SKM-1 treated with dmso at 0.1 percent for 144 hours (cell line): ENCODE results near the gene RAB33B.
"Not testable (repeated sequence)": the region's sequence is repeated elsewhere in the genome, so short reads cannot be mapped to it uniquely, and the experiment has no call there.

Experiments used
- DNase-seq: peaks from one replicate; lab custom pipeline; 2025; ENCODE audit not compliant: unreplicated experiment; lab: John Stamatoyannopoulos, UW

RAB33B gene

DNA sequence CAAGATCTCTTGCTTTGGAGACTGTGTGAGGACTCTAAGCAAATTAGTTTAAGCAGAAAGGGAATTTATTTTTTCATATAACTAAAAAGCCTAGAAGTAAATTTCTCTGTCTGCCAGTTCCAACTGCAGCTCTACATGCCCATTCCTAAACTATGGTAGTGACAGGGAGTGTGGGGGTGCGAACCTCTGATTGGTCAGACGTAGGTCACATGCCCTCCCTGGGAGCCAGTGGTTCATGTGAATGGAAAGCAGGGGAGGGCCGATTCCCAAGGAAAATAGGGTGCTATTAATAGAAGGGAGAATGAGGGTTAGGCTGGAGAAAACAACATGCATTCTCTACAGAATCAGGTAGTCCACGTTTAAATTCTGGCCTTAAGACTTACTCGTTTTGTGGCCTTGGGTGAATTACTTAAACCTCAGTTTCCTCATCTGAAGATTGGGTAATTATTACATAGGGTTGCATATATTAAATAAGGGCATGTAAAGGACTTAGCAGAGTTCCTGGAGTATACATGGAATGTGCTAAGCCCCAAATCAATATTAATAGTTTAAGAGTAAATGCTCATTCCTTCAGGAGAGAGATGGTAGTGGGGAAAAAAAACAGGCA lies 7.2 kb downstream of the RAB33B start:
- DNase-seq: no peak

DNA sequence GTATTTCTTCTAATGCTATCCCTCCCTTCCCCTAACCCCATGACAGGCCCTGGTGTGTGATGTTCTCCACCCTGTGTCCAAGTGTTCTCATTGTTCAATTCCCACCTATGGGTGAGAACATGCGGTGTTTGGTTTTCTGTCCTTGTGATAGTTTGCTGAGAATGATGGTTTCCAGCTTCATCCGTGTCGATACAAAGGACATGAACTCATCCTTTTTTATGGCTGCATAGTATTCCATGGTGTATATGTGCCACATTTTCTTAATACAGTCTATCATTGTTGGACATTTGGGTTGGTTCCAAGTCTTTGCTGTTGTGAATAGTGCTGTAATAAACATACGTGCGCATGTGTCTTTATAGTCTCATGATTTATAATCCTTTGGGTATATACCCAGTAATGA lies 10.6 kb downstream of the RAB33B start:
- DNase-seq: not testable (repeated sequence)

DNA sequence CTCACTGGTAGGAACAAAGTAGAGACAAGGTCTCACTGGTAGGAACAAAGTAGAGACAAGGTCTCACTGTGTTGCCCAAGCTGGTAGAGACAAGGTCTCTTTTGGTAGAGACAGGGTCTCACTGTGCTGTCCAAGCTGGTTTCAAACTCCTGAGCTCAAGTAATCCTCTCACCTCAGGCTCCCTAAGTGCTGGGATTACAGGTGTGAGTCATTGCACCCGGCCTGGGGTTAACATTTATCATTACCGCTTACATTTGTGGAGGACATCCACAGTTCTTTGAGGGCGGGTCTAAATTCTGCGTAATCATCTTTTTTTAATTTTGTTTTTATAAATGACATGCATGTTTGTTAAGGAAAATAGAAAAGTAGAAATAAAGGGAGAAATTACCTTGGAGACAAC lies 12.0 kb downstream of the RAB33B start:
- no peak for DNase-seq

DNA sequence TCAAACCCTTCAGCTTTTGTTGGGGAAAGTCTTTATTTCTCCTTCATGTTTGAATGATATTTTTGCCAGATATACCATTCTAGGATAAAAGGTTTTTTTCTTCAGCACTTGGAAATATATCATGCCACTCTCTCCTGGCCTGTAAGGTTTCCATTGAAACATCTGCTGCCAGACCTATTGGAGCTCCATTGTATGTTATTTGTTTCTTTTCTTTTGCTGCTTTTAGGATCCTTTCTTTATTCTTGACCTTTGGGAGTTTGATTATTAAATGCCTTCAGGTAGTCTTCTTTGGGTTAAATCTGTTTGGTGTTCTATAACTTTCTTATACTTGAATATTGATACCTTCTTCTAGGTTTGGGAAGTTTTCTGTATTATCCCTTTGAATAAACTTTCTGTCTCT lies 14.8 kb downstream of the RAB33B start:
- not testable (repeated sequence) for DNase-seq

DNA sequence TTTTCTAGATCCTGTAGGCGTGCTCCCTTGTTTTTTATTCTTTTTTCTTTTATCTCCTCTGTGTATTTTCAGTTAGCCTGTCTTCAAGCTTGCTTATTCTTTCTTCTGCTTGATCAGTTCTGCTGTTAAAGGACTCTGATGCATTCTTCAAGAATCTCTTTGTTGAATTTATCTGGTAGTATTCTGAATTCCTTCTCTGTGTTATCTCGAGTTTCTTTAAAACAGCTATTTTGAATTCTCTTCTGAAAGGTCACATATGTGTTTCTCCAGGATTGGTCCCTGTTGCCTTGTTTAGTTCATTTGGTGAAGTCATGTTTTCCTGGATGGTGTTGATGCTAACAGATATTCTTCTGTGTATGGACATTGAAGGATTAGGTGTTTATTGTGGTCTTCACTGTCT lies 15.3 kb downstream of the RAB33B start:
- no peak for DNase-seq

DNA sequence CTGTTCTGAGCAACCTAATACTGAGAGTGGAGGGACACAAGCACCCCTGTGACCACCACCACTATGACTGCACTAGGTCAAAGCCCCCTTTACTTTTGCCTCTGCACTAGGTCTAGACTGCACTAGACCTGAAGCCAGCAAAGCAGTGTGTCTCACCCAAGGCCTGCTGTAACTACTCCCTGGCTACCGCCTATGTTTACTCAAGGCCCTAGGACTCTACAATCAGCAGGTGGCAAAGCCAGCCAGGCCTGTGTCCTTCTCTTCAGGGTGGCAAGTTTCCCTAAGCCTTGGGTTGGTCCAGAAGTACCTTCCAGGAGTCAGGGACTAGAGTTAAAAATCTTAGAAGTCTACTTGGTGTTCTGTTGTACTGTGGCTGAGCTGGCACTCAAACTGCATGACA lies 15.9 kb downstream of the RAB33B start:
- no peak for DNase-seq

DNA sequence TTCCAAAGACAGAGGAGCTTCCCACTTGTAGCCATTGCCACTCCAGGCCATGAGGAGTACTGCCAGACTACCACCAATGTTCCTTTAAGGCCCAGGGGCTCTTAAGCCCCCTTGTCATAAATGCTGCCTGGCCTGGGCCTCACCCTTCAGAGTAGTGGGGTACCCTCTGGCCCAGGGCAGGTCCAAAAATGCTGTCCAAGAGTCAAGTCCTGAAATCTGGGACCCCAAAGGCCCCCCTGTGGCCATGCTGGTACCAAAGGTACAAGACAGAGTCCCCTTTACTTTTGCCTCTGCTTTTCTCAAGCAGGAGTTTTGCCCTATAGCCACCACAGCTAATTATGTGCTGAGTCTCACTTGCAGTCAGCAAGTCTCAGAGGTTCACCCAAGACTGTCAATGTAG lies 16.4 kb downstream of the RAB33B start:
- no peak for DNase-seq

DNA sequence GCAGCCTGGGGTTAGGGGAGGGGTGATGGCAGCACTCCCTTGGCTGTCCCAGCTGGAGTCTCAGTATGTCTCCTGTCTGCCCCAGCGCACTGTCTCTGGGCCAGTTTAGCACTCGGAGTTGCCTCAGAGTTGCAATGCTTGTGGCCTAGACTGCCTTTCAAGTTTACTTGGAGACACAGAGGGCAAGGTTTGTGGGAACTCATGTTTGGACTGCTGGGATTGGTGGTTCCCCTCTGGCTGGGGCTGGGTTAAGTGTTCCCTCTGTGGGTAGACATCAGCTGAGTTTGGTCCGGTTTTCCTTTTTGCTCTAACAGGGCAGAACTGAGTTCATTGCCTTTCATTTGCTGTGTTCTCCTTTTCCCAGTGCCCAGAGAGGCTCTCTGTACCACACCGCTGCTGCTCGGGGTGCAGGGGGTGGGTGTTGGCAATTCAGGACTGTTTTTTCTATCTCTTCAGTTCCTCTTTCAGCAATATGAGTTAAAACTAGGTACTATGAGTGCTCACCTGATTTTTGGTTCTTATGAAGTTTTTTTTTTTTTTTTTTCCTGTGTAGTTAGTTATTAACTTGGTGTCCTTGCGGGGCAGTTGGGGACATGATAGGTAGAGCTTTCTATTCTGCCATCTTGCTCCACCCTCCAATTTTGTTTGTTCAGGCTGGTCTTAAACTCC lies 17.2 kb downstream of the RAB33B start:
- no peak for DNase-seq

DNA sequence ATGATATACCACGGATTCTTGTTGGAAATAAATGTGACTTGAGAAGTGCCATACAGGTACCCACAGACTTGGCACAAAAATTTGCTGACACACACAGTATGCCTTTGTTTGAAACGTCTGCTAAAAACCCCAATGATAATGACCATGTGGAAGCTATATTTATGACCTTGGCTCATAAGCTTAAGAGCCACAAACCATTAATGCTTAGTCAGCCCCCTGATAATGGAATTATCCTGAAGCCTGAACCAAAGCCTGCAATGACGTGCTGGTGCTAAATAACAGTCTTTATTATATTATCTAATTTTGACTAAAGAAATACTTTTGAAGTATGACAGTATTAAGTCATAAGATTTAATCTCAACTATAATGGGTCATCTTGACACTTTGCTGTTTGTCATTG lies 18.9 kb downstream of the RAB33B start:
- no peak for DNase-seq

DNA sequence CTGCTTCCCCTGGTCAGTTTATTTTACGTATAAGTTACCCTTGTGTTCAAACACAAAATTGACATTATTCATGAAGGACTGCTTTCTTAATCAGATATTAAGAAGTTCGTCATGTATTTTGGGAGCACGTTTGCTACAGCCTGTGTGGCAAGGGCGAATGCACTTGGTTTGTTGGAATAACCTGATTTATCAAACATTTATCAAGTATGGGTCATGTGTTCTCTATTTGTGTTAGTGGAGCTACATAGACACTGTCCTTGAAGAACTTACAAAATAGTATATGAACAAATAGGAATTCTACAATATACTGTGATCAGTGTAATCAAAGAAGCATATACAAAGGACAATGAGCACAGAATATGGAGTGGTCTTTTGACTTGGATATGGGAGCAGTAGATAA lies 22.4 kb downstream of the RAB33B start:
- DNase-seq: no peak

DNA sequence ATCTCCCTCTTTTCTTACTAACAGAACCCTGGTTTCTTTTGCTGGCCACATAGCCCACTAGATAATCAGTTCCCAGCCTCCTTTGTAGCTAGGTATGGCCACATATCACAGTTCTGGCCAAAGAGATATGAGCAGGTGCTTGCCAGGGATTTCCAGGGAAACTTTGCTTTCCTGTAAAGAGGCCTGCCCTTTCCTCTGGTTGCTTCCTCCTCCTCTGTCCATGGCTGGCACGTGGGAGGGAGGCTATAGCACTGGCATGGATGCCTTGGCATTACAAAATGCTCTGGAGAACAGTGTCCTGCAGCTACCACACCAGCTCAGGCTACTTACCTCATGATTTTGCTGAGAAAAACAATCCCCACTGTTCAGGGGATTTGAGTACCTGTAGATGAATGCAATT lies 27.5 kb downstream of the RAB33B start:
- DNase-seq: no peak

DNA sequence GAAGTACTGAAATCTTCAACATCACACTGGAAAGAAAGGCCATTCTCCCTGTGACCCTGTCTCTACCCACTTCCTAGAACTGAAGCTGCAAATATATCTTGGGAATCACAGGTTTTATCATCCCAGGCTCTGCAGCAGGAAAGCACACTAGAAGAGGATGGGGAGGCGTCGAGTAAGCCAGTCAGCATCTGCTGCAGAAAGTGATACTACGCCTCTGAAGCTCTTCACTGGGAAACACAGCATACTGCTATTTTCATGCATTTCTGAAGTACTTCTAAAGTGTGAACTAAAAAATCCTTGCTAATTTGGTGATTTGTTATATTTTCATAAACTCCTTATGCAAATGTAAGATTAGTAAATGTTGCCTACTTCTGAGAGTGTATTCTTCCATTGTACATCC lies 29.1 kb downstream of the RAB33B start:
- DNase-seq: no peak

DNA sequence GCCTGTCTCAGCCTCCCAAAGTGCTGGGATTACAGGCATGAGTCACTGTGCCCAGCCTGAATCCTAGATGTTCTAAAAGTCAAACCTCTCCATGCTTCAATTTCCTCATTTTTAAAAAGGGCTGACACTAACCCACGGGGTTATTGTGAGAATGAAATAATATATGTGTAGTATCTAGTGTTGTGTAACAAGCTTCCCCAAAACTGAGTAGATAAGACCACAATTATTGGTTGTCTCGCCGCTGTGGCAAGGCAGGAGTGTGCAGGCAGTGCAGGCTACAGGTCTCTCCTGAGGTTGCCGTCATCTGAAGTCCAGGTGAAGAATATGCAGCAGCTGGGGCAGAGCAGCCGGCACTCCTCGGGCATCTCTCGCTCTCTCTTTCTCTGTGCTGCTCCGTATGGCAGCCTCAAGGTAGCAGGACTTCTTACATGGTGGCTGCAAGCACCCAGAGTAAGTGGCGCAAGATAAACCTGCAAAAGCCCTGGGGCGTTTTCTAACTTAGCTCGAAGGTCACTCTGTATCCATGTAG lies 30.9 kb downstream of the RAB33B start:
- DNase-seq: peak; percentile 63

DNA sequence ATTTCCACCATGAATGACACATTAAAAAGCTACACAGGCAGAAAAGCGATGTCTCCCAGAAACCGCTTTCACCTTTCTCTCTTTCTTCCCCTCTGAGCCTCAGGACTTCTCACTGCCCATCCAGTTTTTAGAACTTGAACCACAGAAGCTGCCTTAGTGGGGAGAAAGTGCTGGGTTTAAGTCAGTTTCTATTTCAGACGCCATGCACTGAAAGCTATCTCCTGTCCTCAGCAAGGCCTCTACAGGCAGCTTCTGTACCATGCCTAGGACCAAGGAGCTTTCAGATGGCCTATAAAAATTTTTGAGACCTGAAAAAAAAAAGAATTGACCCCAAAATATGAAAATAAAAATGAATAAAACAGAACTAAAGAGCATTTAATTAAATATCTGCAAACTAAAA lies 34.5 kb downstream of the RAB33B start:
- no peak for DNase-seq

DNA sequence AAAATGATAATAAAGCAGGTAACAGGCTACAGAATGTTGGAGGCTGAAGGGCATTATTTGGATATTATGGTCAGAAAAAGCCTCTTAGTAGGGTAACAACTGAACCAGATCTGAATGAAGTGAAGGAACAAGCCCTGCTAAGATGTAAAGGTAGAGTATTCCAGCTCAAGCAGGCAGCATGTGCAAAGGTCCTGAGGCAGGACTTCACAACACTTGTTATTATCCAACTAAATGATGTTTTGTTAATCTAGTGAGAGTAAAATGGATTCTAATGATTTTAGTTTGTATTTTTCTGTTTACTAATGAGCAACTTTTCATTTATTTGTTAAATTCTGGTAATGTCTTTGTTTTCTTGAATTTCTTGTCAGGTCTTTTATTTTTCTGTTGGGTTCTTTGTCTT lies 35.7 kb downstream of the RAB33B start:
- no peak for DNase-seq

DNA sequence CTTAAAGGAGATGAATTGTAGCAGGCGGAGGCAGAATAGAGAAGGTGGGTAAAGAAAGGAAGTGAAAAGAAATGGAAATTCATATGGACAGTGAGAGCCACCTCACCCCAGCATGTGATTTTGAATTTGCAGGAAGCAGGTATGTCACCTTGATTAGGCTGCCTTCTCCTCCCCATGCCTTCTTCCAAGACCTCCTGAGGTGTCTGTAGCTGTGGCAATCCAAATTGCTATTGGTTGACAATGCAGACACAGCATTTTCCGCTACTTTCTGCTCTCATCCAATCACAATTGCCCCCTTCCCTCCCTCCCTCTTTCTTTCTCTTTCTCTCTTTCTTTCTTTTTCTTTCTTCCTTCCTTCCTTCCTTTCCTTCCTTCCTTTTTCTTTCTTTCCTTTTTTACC lies 38.5 kb downstream of the RAB33B start:
- no peak for DNase-seq

DNA sequence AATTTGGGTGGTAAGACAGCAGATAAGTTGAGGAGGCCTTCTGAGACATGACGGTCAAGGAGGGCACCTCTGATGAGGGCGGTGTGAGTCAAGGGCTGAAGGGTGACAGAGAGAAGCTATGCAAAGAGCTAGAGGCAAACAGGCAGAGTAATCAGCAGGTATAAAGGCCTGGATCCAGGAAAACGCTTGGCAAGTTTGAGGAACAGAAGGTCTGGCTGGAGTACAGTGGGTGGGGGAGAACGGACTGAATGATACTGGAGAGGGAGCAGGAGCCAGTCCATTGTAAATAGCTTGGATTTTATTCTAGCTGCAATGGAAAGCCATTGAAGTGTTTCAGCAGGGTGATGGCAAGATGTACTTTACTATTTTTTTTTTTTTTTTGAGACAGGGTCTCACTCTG lies 39.3 kb downstream of the RAB33B start:
- DNase-seq: no peak

DNA sequence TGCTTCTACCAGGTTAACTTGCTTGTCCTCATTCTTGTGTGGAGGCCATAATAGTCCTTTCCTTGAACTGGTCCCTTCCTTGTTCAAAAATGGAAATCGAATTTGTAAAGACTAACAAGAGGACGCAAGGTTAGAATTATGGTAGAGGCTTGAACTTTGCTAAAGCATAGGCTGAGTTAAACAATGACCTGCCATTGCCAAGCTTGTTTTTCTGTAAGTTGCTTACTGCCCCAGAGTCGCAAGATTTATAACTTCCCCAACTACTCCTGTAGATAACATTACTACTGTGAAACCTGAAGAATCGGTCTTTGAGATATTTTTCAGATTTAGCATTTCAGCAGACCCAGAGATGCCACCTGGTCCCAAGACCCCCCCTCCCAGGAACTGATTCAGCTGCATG lies 45.3 kb downstream of the RAB33B start:
- DNase-seq: no peak

DNA sequence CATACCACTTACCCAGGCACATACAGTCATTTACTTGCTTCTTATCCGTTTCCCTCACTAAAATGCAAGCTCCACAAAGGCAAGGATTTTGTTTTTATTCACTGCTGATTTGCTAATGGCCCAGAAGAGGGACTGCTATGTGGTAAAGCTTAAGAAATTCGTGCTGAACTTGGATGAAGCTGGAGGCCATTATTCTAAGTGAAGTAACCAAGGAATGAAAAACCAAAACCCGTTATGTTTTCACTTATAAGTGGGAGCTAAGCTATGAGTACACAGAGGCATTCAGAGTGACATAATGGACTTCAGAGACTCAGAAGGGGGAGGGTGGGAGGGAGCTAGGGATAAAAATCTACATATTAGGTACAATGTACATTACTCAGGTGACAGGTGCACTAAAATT lies 47.2 kb downstream of the RAB33B start:
- DNase-seq: no peak

DNA sequence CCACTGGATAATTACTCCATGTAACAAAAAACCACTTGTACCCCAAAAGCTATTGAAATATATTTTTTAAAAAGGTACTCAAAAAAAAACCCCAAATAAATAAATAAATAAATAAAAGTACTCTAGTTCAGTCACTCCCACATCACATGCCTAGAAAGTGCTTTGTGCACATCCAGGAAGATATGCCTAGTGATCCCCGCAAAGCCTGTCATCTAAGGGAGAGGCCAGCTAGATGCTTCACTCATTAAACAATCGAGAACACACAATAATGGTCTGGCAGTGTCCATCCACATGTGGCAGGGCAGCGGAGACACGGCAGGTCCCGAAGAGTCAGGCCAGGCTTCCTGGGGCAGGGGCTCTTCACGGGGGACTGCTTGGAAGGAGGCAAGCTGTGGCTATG lies 47.6 kb downstream of the RAB33B start:
- no peak for DNase-seq

DNA sequence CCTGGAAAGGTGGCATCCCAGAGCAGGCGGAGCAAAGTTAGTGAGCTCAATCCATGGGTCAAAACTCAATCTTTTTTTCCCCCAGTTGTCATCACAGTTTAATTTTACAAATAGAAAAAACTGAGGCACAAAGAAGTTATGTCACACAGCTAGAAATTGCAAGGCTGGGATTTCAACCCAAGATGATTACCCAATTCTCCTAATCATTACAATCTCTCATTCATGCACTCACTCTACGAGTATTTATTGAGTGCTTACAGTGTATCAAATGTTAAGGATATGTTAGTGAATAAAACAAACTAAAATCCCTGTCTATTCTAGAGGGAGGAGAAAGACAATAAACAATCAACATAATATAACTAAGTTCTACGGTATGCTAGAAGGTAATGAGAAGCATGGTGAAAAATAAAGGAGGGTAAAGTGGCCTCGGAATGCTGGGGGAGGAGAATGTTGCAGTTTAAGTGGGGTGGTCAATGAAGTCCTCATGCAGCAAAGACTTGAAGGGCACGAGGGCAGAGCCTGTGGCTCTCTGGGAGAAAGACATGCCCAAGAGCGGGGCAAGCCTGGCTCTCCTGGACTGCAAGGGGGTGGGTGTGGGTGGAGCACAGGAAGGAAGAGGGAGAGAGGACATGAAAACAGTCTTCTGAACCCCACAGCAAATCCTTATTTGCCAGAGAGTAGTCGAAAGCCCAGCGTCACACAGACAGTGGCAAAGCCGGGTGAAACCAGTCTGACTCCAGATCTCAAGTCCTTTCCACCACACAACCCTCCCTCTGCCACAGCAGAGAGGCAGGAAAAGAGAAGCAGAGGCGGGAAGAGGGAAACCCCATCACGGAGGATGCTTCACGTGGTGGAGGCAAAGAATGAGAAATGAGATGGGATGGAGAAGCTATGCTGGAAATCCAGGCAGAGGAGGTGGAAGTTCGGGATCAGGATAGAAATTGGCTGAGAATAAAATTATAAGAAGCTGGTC lies 48.3 kb downstream of the RAB33B start:
- DNase-seq: no peak

DNA sequence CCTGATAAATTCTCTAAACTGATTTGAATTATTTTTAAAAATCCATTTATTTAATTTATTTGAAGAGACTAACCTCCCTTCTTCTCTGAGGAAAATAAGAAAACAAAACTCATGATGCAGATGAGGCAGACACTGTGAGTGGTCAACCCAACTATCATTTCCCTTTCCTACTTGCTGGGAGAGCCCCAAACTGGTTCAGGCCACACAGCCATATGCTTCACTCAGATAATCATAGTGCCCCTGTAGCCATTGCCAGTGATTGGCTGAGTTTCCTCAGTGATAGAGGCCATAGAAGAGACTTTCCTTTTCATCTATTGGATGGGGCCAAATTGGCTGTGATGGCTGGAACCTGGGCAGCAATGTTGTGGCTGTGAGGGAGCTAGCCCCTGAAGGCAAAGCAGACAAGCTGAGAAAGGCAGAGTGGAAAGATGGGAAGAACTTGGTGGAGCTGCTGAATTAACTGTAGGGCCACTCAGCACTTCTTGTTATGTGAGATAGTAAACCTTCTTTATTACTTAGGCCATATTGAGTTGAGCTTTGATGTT lies 49.8 kb downstream of the RAB33B start:
- DNase-seq: no peak
